ENCODE results near the gene RIC1. TPM values are rescaled to one million over a fixed set of nuclear protein-coding genes. Genes with fewer than 3 reads are reported as not detected.

The RIC1 gene
- total and polyA plus RNA-seq, 2 of the 4 experiments (the other 2 are of a cell fraction) = 28.8 to 76.9 TPM

- TF ChIP-seq CTCF (conservative IDR thresholded peaks at IDR 0.05; ENCODE audit: low read depth, low read length) (no peak), CEBPB (IDR thresholded peaks at IDR 0.05; ENCODE audit: low read depth, low read length) (no peak), BHLHE40 (IDR thresholded peaks at IDR 0.05; ENCODE audit: low read depth, low read length) (no peak), RFX5 (IDR thresholded peaks at IDR 0.05; ENCODE audit: low read depth, low read length) (no peak), ELK1 (IDR thresholded peaks at IDR 0.05; ENCODE audit: borderline replicate concordance, low read depth, low read length) (no peak), MAZ (IDR thresholded peaks at IDR 0.05; ENCODE audit: borderline replicate concordance, low read depth, low read length) (no peak)
Observed at GRCh38 chr9:5712651-5713390, 83.9 kb downstream of the RIC1 start (continued).
